Measurements from ENCODE around the gene FGF18.

Gene FGF18

DNA sequence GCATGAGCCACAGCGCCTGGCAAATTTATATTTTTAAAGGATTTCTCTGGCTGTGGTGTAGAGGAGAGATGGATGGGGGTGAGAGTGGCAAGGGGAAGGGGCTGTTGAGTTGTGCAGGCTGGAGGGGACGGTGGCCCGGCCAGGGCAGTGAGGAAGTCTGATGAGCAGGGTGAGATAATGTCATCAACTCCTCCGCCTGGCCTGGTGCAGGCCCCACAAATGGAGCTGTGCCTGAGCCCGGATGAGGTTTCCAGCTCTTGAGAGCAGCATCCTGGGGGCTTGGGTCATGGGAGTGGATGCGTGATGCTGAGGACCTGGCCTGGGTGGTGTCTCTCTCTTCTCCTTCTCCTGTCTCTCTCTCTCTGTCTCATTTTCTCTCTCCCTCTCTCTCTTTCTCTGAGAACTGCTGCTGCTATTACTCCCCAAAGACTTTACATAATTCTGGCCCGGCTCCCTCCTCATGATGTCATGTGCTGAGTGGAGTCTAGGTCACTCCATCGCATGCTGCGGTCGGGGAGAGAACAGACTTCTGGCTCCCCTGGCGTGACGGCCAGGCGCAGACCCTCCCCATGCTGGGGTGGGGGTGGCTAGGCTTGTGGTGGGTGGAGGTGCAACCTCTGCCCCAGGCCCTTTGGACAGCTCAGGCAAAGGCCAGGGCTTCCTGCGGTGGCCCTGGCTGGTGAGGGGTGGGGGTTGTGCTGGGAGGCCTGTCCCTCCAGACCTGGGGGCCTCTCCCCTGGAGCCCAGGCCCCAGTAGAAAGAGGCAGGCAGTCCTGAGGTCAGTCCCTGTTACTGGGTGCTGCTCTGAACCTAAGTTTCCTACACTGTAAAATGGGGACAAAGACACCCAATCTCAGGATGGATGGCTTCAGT is 26.4 kb downstream of the FGF18 start:
- no peaks in the 10 kb centered on the region for H3K79me2 ChIP-seq (ENCODE audit: insufficient read depth, low read length)
- TF ChIP-seq, protein P1, sequence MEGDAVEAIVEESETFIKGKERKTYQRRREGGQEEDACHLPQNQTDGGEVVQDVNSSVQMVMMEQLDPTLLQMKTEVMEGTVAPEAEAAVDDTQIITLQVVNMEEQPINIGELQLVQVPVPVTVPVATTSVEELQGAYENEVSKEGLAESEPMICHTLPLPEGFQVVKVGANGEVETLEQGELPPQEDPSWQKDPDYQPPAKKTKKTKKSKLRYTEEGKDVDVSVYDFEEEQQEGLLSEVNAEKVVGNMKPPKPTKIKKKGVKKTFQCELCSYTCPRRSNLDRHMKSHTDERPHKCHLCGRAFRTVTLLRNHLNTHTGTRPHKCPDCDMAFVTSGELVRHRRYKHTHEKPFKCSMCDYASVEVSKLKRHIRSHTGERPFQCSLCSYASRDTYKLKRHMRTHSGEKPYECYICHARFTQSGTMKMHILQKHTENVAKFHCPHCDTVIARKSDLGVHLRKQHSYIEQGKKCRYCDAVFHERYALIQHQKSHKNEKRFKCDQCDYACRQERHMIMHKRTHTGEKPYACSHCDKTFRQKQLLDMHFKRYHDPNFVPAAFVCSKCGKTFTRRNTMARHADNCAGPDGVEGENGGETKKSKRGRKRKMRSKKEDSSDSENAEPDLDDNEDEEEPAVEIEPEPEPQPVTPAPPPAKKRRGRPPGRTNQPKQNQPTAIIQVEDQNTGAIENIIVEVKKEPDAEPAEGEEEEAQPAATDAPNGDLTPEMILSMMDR (IDR thresholded peaks at IDR 0.05; ENCODE audit: insufficient read depth, low read length, poor library complexity, severe bottlenecking) = no peak
- TF ChIP-seq EZH2phosphoT487 (conservative IDR thresholded peaks at IDR 0.05; ENCODE audit: low read length) = no peak
- no peaks in the 10 kb centered on the region for H4K20me1 ChIP-seq (ENCODE audit: low read depth, low read length)
- no peaks in the 10 kb centered on the region for H3K27me3 ChIP-seq (ENCODE audit: low read length)
- H3K9me2 ChIP-seq (replicated peaks; ENCODE audit: insufficient read depth, low read length) = no peaks in the 10 kb centered on the region
- H3K4me2 ChIP-seq (ENCODE audit: low read depth, low read length, poor library complexity, severe bottlenecking) = no peak overlapping the region
- H3K4me3 ChIP-seq (ENCODE audit: insufficient read depth, low read length, poor library complexity, severe bottlenecking) = no peak overlapping the region
- H2AFZ ChIP-seq (ENCODE audit: low read depth, low read length, severe bottlenecking) = no peak overlapping the region
- H3K9me3 ChIP-seq (ENCODE audit: insufficient read depth, low read length) = no peaks in the 10 kb centered on the region
- no peak overlapping the region for H3K27ac ChIP-seq (ENCODE audit: low read depth, low read length)
- no peak overlapping the region for H3K9ac ChIP-seq (ENCODE audit: low read length)
- H3F3A ChIP-seq (ENCODE audit: insufficient read depth) = no peaks in the 10 kb centered on the region
- no peaks in the 10 kb centered on the region for H3K36me3 ChIP-seq (ENCODE audit: low read length)

DNA sequence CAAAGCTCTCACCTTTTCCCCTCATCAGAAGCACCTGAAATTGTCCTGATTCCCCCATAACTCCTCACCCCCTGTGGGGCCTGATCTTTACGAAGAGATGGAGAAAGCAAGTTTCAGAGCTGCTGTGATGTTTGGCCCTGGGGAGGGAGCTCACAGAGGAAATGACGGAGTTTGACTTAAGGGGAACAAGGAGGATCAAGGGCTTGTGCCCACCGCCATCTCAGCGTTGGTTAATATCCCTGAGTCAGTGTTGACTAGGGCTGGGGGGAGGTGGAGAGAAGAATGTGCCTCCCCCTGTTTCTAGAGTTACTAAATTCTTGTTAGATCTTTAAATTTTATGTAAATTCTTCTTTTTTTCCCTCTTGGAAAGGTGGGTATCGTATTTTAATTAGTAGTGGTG is 27.8 kb downstream of the FGF18 start:
- no peak overlapping the region for H3K27ac ChIP-seq (ENCODE audit: low read depth, low read length)
- no peak overlapping the region for H3K9ac ChIP-seq (ENCODE audit: low read length)
- H2AFZ ChIP-seq (ENCODE audit: low read depth, low read length, severe bottlenecking) = no peak overlapping the region
- no peaks in the 10 kb centered on the region for H3K9me2 ChIP-seq (replicated peaks; ENCODE audit: insufficient read depth, low read length)
- H3K9me3 ChIP-seq (ENCODE audit: insufficient read depth, low read length) = no peaks in the 10 kb centered on the region
- H3K4me2 ChIP-seq (ENCODE audit: low read depth, low read length, poor library complexity, severe bottlenecking) = no peak overlapping the region
- no peak overlapping the region for H3K4me3 ChIP-seq (ENCODE audit: insufficient read depth, low read length, poor library complexity, severe bottlenecking)
- H3K27me3 ChIP-seq (ENCODE audit: low read length) = no peaks in the 10 kb centered on the region
- no peaks in the 10 kb centered on the region for H4K20me1 ChIP-seq (ENCODE audit: low read depth, low read length)
- TF ChIP-seq, protein P1 (IDR thresholded peaks at IDR 0.05; ENCODE audit: insufficient read depth, low read length, poor library complexity, severe bottlenecking) = no peak
- TF ChIP-seq EZH2phosphoT487 (conservative IDR thresholded peaks at IDR 0.05; ENCODE audit: low read length) = no peak
- no peaks in the 10 kb centered on the region for H3K79me2 ChIP-seq (ENCODE audit: insufficient read depth, low read length)
- H3F3A ChIP-seq (ENCODE audit: insufficient read depth) = no peaks in the 10 kb centered on the region
- H3K36me3 ChIP-seq (ENCODE audit: low read length) = no peaks in the 10 kb centered on the region

DNA sequence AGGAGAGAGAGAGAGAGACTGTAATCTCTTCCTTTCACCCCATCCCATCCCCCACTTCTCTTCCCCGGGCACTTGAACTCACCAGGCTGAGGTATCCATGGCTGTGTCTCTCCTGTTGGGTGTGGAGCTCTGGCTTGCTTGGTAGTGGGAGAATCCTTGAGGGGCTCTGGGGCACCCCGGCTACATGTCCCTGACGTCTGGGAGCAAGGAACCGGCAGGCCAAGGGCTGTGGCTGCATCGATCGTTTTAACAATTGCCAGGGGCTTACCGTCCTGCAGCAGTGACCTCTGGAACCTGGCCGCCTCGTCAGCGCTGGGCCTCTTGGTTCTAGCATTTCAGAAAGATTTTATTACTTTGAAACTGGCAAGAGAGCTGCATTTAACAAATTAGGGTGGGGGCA is 30.0 kb downstream of the FGF18 start:
- no peaks in the 10 kb centered on the region for H4K20me1 ChIP-seq (ENCODE audit: low read depth, low read length)
- H3K79me2 ChIP-seq (ENCODE audit: insufficient read depth, low read length) = no peaks in the 10 kb centered on the region
- no peak overlapping the region for H3K4me3 ChIP-seq (ENCODE audit: insufficient read depth, low read length, poor library complexity, severe bottlenecking)
- no peak overlapping the region for H3K4me2 ChIP-seq (ENCODE audit: low read depth, low read length, poor library complexity, severe bottlenecking)
- no peaks in the 10 kb centered on the region for H3K36me3 ChIP-seq (ENCODE audit: low read length)
- no peaks in the 10 kb centered on the region for H3K9me2 ChIP-seq (replicated peaks; ENCODE audit: insufficient read depth, low read length)
- H3K27me3 ChIP-seq (ENCODE audit: low read length) = no peaks in the 10 kb centered on the region
- no peak overlapping the region for H3K27ac ChIP-seq (ENCODE audit: low read depth, low read length)
- no peak overlapping the region for H2AFZ ChIP-seq (ENCODE audit: low read depth, low read length, severe bottlenecking)
- H3K9ac ChIP-seq (ENCODE audit: low read length) = no peak overlapping the region
- TF ChIP-seq, protein P1 (IDR thresholded peaks at IDR 0.05; ENCODE audit: insufficient read depth, low read length, poor library complexity, severe bottlenecking) = no peak
- TF ChIP-seq EZH2phosphoT487 (conservative IDR thresholded peaks at IDR 0.05; ENCODE audit: low read length) = no peak
- H3K9me3 ChIP-seq (ENCODE audit: insufficient read depth, low read length) = no peaks in the 10 kb centered on the region
- no peaks in the 10 kb centered on the region for H3F3A ChIP-seq (ENCODE audit: insufficient read depth)

Measured in SU-DHL-6 (cell line).